ENCODE data around the gene KIF25. TPM values are rescaled to one million over a fixed set of nuclear protein-coding genes. Genes with fewer than 3 reads are reported as not detected.

Gene KIF25
- total and polyA plus RNA-seq, 9 donors: 0.32 to 1.2 (median 0.74) TPM; not detected in 4

DNA sequence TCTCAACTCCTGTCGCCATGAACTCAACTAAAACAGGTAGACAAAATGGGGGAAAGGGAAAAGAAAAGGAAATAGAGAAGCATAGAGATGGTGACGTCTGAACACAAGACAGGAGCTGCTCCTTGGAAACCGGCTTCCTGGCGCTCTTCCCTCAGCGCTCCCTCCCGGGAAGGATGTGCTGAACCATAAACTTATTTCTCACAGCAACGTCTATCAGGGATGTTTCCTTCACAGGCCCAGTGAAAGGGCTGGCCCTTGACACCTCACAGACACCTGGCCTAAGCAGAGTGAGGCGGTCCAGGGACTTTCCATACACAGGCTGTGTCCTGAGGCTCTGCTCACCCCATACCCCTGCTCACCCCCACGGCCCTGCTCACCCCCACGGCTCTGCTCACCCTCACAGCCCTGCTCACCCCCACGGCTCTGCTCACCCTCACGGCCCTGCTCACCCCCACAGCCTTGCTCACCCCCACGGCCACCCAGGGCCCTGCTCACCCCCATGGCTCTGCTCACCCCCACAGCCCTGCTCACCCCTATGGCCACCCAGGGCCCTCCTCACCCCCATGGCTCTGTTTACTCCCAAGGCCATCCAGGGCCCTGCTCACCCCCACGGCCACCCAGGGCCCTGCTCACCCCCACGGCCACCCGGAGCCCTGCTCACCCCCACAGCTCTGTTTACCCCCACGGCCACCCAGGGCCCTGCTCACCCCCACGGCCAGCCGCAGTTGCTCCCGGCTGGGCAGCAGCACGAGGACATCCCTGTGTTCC lies 80.9 kb downstream of the KIF25 start:
- no peak overlapping the region for H3K4me3 ChIP-seq
- no peak for TF ChIP-seq POLR2A (IDR thresholded peaks at IDR 0.05)
- TF ChIP-seq CTCF (IDR thresholded peaks at IDR 0.05): no peak
- TF ChIP-seq EP300 (IDR thresholded peaks at IDR 0.05): no peak

GRCh38 chr6:168078943-168079405 lies 81.5 kb downstream of the KIF25 start, which contains the start of gene FRMD1:
FRMD1 (minus strand) TSS chr6:168079212; CDS start chr6:168079094, 118 bp downstream.
- Histone ChIP-seq H3K27ac (no peak within 1 kb of the TSS), H3K27me3 (no peaks in the 10 kb centered on the region), H3K9me3 (no peaks in the 10 kb centered on the region), H3K36me3 (no peaks in the 10 kb centered on the region), H3K4me1 (ENCODE audit: insufficient read depth) (peaks cover 14% of the 10 kb centered on the region), H3K4me3 (no peak within 1 kb of the TSS)
- intact Hi-C loops (cut with DNase I): no loop called here
- 39 to 65% (median 63%) methylated on average over 19 to 21 of the region's 21 CpGs for WGBS, 3 donors
- peak in 1 of 5 donors; percentile 45 for DNase-seq
- TF ChIP-seq CTCF (IDR thresholded peaks at IDR 0.05): no peak
- no peak for TF ChIP-seq EP300 (IDR thresholded peaks at IDR 0.05)
- TF ChIP-seq POLR2A (IDR thresholded peaks at IDR 0.05): no peak

More for the DNA sequence above, 80.9 kb downstream of the KIF25 start:
- Histone ChIP-seq H3K9me3 (no peaks in the 10 kb centered on the region), H3K27me3 (no peaks in the 10 kb centered on the region), H3K36me3 (no peaks in the 10 kb centered on the region), H3K4me1 (ENCODE audit: insufficient read depth) (peaks cover 14% of the 10 kb centered on the region), H3K27ac (no peak overlapping the region)
- 34 to 51% (median 44%) methylated on average over 19 to 21 of the region's 21 CpGs for WGBS, 3 donors
- DNase-seq: peak in 2 of 5 donors; percentile 50 to 56
- intact Hi-C loops (cut with DNase I): no loop called here

- Histone ChIP-seq H3K4me3 (no peak overlapping the region), H3K27ac (no peak overlapping the region), H3K36me3 (no peaks in the 10 kb centered on the region), H3K4me1 (ENCODE audit: insufficient read depth) (peaks cover 14% of the 10 kb centered on the region), H3K9me3 (no peaks in the 10 kb centered on the region), H3K27me3 (no peaks in the 10 kb centered on the region)
- DNase-seq: no peak
- WGBS, 3 donors: 86 to 93% (median 89%) methylated on average over 24 of the region's 24 CpGs
- intact Hi-C loops (cut with DNase I): no loop called here
- TF ChIP-seq EP300 (IDR thresholded peaks at IDR 0.05): no peak
- TF ChIP-seq CTCF (IDR thresholded peaks at IDR 0.05): no peak
- TF ChIP-seq POLR2A (IDR thresholded peaks at IDR 0.05): no peak
Observed at GRCh38 chr6:168080393-168081077, 83.1 kb downstream of the KIF25 start.

DNA sequence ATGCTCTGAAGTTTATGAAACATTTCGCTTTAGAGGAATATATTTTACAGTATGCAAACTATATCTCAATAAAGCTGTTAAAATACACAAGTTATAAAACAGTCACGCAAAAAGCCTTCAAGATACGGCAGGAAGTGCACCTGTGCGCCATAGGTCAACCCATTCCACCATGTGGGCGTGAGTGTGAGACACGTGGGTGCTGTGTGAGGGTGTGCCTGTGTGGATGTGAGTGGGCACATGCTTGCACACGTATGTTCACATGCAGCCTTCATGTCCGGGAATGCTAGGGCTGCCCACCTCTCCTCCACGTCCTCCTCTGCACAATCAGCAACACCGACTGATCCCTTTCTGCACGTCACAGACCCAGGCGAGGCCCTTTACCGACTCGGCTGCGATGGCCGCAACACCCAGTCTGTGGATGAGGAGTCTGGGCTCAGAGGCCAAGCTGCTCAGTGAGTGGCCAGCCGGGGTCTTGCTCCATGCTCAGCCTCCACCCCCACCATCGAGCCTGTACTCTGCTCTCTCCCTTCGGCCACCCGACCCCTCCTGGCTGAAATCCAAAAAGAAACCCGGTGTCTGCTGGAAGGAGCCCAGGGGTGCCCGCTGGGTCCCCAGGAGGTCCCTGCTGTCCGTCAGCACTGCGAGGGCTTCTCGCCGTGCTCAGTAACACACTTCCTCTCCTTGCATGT lies 84.5 kb downstream of the KIF25 start:
- intact Hi-C loops (cut with DNase I): no loop called here
- WGBS, 3 donors: 84 to 86% (median 84%) methylated on average over 26 of the region's 26 CpGs
- H3K36me3 ChIP-seq: no peaks in the 10 kb centered on the region
- peaks cover 14% of the 10 kb centered on the region for H3K4me1 ChIP-seq (ENCODE audit: insufficient read depth)
- no peak for DNase-seq
- no peak for TF ChIP-seq POLR2A (IDR thresholded peaks at IDR 0.05)
- TF ChIP-seq EP300 (IDR thresholded peaks at IDR 0.05): no peak
- no peak for TF ChIP-seq CTCF (IDR thresholded peaks at IDR 0.05)
- no peaks in the 10 kb centered on the region for H3K27me3 ChIP-seq
- no peak overlapping the region for H3K27ac ChIP-seq
- no peaks in the 10 kb centered on the region for H3K9me3 ChIP-seq
- H3K4me3 ChIP-seq: no peak overlapping the region

Measured in ovary (tissue), 9 donors.